Colonic mucosa (tissue), 4 donors: ENCODE measurements around the gene KRT28. TPM values are rescaled to one million over a fixed set of nuclear protein-coding genes. Genes with fewer than 3 reads are reported as not detected.

Source experiments
- DNase-seq: peaks from one replicate; pipeline ENCODE4 v3.0.0-alpha.2; 2020
- H3K27ac ChIP-seq: fragments of 200-600 bp; one replicate; pipeline ENCODE4 v1.8.0; 2021
- H3K27me3 ChIP-seq: fragments of 200-600 bp; one replicate; pipeline ENCODE4 v1.8.0; 2021
- H3K36me3 ChIP-seq: fragments of 200-600 bp; one replicate; pipeline ENCODE4 v1.8.0; 2021
- H3K4me1 ChIP-seq: fragments of 200-600 bp; one replicate; pipeline ENCODE4 v1.8.0; 2021; ENCODE audit warnings: mild to moderate bottlenecking
- H3K4me3 ChIP-seq: fragments of 200-600 bp; one replicate; pipeline ENCODE4 v1.8.0; 2021
- H3K9ac ChIP-seq, 2 donors: one replicate each; pipeline ENCODE4 v1.7.0; 2013; ENCODE audit warnings: control low read depth in 2 of 2, low read depth in 2 of 2, low read length in 2 of 2
- H3K9me3 ChIP-seq: fragments of 200-600 bp; one replicate; pipeline ENCODE4 v1.8.0; 2021
- intact Hi-C: fragments of 100-400 bp; cut with DNase I; formaldehyde crosslinking; loops from one replicate; pipeline ENCODE4 v1.14.1; 2022
- total RNA-seq, 2 donors: library from RNA; stranded (reverse); fragmentation: NEBNext Ultra II Directional in 1 of 2; extraction: Animal tissue kit (Norgen Biotek cat#: 25700) in 1 of 2; gene quantifications; one replicate each; pipeline ENCODE4 v1.2.1, GENCODE V29; 2021
- TF ChIP-seq, protein P1 (sequence below): fragments of 200-600 bp; IDR thresholded peaks from one replicate; pipeline ENCODE4 v1.8.0; 2022; ENCODE audit warnings: antibody characterized with exemption, mild to moderate bottlenecking
- donor health status: healthy.
- donor health status: DM: no; HTN: no; CAD: no.
- donor health status: DM: no; HTN: no; CAD: no.

The KRT28 gene, protein sequence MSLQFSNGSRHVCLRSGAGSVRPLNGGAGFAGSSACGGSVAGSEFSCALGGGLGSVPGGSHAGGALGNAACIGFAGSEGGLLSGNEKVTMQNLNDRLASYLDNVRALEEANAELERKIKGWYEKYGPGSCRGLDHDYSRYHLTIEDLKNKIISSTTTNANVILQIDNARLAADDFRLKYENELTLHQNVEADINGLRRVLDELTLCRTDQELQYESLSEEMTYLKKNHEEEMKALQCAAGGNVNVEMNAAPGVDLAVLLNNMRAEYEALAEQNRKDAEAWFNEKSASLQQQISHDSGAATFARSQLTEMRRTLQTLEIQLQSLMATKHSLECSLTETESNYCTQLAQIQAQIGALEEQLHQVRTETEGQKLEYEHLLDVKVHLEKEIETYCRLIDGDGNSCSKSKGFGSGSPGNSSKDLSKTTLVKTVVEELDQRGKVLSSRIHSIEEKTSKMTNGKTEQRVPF
- total RNA-seq, result not detected

DNA sequence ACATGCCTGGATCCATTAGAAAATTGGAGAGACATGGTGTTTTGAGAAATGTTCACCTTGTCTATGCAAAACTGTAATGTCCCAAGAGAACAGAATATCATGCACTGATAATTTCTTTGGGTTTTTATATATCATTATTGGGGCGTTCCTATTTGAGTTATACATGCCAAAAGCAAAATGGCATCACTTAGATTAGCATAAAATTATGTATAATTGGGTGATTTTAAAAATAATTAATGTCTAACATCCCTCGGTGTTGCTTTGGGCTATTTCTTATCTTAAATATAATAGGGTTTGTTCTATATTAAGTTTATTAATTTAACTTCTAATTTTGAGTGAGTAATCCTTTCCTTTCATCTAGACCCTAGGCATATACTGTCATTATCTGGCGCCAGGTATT lies at the start of gene KRT28:
KRT28 (minus strand) TSS at position 101 of the 400 bp plus-strand sequence; CDS start at position 35, 66 bp downstream.
- H3K4me3 ChIP-seq, result no peak within 1 kb of the TSS
- no peak within 1 kb of the TSS for H3K27ac ChIP-seq
- intact Hi-C loops, result loop anchor here (5.0 kb wide), 2 partner anchors 847 to 862 kb away; no protein-coding TSS in a partner anchor
- H3K4me1 ChIP-seq, result no peaks in the 10 kb centered on the region
- TF ChIP-seq, protein P1, sequence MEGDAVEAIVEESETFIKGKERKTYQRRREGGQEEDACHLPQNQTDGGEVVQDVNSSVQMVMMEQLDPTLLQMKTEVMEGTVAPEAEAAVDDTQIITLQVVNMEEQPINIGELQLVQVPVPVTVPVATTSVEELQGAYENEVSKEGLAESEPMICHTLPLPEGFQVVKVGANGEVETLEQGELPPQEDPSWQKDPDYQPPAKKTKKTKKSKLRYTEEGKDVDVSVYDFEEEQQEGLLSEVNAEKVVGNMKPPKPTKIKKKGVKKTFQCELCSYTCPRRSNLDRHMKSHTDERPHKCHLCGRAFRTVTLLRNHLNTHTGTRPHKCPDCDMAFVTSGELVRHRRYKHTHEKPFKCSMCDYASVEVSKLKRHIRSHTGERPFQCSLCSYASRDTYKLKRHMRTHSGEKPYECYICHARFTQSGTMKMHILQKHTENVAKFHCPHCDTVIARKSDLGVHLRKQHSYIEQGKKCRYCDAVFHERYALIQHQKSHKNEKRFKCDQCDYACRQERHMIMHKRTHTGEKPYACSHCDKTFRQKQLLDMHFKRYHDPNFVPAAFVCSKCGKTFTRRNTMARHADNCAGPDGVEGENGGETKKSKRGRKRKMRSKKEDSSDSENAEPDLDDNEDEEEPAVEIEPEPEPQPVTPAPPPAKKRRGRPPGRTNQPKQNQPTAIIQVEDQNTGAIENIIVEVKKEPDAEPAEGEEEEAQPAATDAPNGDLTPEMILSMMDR, result no peak
- no peaks in the 10 kb centered on the region for H3K9me3 ChIP-seq
- no peaks in the 10 kb centered on the region for H3K36me3 ChIP-seq
- H3K9ac ChIP-seq, result no peak within 1 kb of the TSS
- H3K27me3 ChIP-seq, result peaks cover 5% of the 10 kb centered on the region
- no peak for DNase-seq

DNA sequence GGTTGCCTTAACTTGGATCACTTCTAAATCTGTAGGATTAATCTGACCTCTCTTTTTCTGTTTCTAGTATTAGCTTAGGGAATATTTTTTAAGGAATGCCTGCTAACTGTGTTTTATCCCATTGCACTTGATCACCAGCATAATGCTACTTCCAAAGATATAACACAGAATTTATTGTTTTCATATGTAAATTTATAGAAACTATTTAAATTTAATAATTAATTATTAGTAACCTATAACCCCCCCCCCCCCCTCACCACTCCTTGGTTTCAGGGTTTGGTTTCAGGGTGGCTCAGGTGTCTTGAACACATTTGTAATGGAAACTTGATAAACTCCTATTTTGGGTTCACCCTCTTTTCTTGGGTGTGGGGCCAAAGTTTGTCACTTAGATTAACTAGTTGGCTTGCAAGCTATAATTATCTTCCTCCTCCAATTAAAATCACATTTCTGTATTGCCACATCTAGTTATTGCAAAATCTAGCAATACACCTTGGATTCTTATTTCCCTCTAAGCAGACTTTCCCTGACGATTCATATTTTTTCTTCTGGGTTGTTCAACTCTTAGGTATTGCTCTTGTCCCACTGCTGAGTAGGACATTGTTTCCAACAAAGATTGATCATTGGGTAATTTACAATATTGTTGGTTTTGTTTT lies 49.0 kb upstream of the KRT28 start:
- Histone ChIP-seq H3K27ac (no peak overlapping the region), H3K9me3 (no peaks in the 10 kb centered on the region), H3K4me3 (no peak overlapping the region), H3K9ac (no peak overlapping the region), H3K4me1 (no peaks in the 10 kb centered on the region), H3K36me3 (no peaks in the 10 kb centered on the region), H3K27me3 (no peaks in the 10 kb centered on the region)
- DNase-seq, result no peak
- intact Hi-C loops, result no loop called here
- TF ChIP-seq, protein P1, result no peak

DNA sequence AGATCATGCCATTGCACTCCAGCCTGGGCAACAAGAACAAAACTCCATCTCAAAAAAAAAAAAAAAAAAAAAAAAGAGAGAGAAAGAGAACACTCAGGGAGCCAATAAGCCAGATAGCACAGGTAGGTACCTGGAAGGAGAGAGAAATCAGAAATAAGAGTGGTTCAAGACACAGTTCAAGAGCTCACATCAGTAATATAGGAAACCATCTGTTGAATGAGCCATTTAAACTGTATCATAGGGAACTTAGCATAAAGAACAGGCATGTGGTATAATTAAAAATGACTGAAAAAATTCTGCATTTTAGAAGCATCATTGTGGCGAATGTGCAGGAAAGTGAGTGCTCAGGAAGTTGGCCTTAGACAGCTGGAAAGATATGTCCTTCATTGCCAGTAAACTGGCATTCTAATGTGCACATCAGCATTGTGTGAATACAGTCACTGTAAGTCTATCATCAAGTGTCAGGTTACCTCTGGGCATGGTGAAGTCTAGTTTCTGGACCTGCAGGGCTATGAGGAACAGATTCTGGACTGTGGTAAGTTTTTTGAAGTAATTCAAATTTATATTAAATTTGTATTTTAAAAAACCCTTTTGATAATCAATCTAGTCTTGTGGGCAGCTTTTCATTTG lies 46.9 kb upstream of the KRT28 start:
- no peaks in the 10 kb centered on the region for H3K9me3 ChIP-seq
- no peak overlapping the region for H3K9ac ChIP-seq
- no peaks in the 10 kb centered on the region for H3K27me3 ChIP-seq
- no peaks in the 10 kb centered on the region for H3K4me1 ChIP-seq
- no peak overlapping the region for H3K4me3 ChIP-seq
- intact Hi-C loops, result no loop called here
- no peak for DNase-seq
- TF ChIP-seq, protein P1, result no peak
- no peaks in the 10 kb centered on the region for H3K36me3 ChIP-seq
- no peak overlapping the region for H3K27ac ChIP-seq

DNA sequence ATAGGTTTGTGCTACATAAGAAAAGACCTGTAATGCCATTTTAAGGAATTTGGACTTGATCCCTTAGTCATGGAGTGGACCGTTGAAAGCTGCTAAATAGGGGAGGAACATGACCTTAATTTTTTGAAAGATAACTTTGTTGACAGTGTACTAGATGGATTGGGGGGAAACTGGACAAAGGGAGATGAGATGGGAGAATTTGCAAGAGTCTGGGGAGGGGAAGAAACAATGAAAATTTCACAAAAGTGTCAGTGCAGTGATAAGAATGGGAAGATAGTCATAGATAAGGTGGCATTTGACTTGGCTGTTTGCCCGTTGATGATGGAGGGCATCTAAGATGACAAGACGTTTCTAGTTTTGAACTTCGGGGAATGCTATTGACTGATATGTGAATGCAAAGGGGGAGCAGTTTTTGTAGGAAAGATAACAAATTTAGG lies 44.9 kb upstream of the KRT28 start:
- H3K27me3 ChIP-seq, result no peaks in the 10 kb centered on the region
- H3K4me1 ChIP-seq, result no peaks in the 10 kb centered on the region
- no peak overlapping the region for H3K27ac ChIP-seq
- no peaks in the 10 kb centered on the region for H3K36me3 ChIP-seq
- no peak overlapping the region for H3K9ac ChIP-seq
- no peaks in the 10 kb centered on the region for H3K9me3 ChIP-seq
- intact Hi-C loops, result no loop called here
- no peak overlapping the region for H3K4me3 ChIP-seq
- TF ChIP-seq, protein P1, result no peak
- DNase-seq, result no peak

DNA sequence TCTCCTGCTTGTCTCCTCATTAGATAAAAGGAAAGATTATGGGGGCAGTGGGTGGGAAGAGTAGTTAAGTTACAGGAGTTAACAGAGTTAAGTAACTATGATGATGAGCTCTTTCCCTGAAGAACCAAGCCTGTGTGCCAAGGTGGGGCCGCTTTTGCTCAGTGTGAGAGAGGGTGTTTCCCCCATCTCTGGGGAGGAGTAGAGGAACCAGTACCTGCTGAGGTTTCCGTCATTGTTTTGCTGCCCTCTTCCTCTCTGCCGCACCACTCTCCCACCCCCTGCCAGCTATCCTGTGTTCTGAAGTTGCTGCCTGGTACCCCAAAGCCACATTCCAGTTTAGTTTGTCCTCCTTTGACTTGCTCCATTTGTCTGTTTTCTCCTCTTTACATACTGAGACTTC lies 43.5 kb upstream of the KRT28 start:
- no peak overlapping the region for H3K27ac ChIP-seq
- no peak for DNase-seq
- no peaks in the 10 kb centered on the region for H3K36me3 ChIP-seq
- H3K9ac ChIP-seq, result no peak overlapping the region
- H3K4me3 ChIP-seq, result no peak overlapping the region
- TF ChIP-seq, protein P1, result no peak
- H3K9me3 ChIP-seq, result no peaks in the 10 kb centered on the region
- intact Hi-C loops, result no loop called here
- H3K4me1 ChIP-seq, result no peaks in the 10 kb centered on the region
- no peaks in the 10 kb centered on the region for H3K27me3 ChIP-seq
